CD14-positive monocyte (primary cell): Measurements from ENCODE around the gene ZNF143. TPM values are rescaled to one million over a fixed set of nuclear protein-coding genes. Genes with fewer than 3 reads are reported as not detected.
"Not testable (repeated sequence)": the region's sequence is repeated elsewhere in the genome, so short reads cannot be mapped to it uniquely, and the experiment has no call there.

ENCODE experiments used
- DNase-seq, 3 donors: peaks; one replicate each; pipeline ENCODE4 v3.0.0-alpha.2; 2011 to 2022
- H2AFZ ChIP-seq: 2 replicates; pipeline ENCODE4 v1.6.0; 2012; ENCODE audit warnings: mild to moderate bottlenecking, low read depth, low read length, inconsistent platforms; ENCODE audit not compliant: insufficient read depth, poor library complexity, severe bottlenecking
- H3K27ac ChIP-seq, 2 donors: 1 replicate in 1 of 2; 2 replicates in 1 of 2; pipeline ENCODE4 v1.5.1; 2012 to 2013; ENCODE audit warnings: low read length in 2 of 2, control low read depth in 1 of 2, inconsistent platforms in 1 of 2, low read depth in 1 of 2, mild to moderate bottlenecking in 1 of 2
- H3K27me3 ChIP-seq, 2 donors: one replicate each; pipeline versions ENCODE4 v1.6.0 to v1.6.1; 2011 to 2013; ENCODE audit warnings: low read length in 2 of 2; ENCODE audit not compliant: control insufficient read depth in 2 of 2, insufficient read depth in 2 of 2
- H3K36me3 ChIP-seq, 2 donors: replicated peaks in 1 of 2; 1 replicate in 1 of 2; 2 replicates in 1 of 2; pipeline versions ENCODE4 v1.5.1 to v1.6.1; 2012 to 2013; ENCODE audit warnings: low read length in 2 of 2, control low read depth in 1 of 2, inconsistent platforms in 1 of 2, mild to moderate bottlenecking in 1 of 2; ENCODE audit not compliant: insufficient read depth in 2 of 2, control insufficient read depth in 1 of 2
- H3K4me1 ChIP-seq, 2 donors: 1 replicate in 1 of 2; 2 replicates in 1 of 2; pipeline versions ENCODE4 v1.5.1 to v1.6.1; 2012 to 2013; ENCODE audit warnings: low read length in 2 of 2, control low read depth in 1 of 2, inconsistent platforms in 1 of 2, mild to moderate bottlenecking in 1 of 2, moderate library complexity in 1 of 2; ENCODE audit not compliant: insufficient read depth in 2 of 2, control insufficient read depth in 1 of 2
- H3K4me2 ChIP-seq: replicated peaks from 2 replicates; pipeline ENCODE3; 2012; ENCODE audit warnings: low read length, moderate library complexity, mild to moderate bottlenecking; ENCODE audit not compliant: poor library complexity, severe bottlenecking; ENCODE audit errors: extremely low read depth
- H3K4me3 ChIP-seq, 3 experiments: fragments of 200-600 bp in 1 of 3; sonication (generic) in 1 of 3; replicated peaks in 1 of 3; 1 replicate in 2 of 3; 2 replicates in 1 of 3; pipeline ENCODE4 v1.5.1; 2011 to 2013; ENCODE audit warnings: low read length in 3 of 3, mild to moderate bottlenecking in 3 of 3, control low read depth in 2 of 3, low read depth in 2 of 3, inconsistent platforms in 1 of 3, moderate library complexity in 1 of 3
- H3K79me2 ChIP-seq: 2 replicates; pipeline ENCODE4 v1.6.0; 2012; ENCODE audit warnings: mild to moderate bottlenecking, control low read depth, inconsistent platforms, low read length, moderate library complexity; ENCODE audit not compliant: insufficient read depth
- H3K9ac ChIP-seq: 2 replicates; pipeline ENCODE4 v1.6.0; 2017; ENCODE audit warnings: low read length, mild to moderate bottlenecking; ENCODE audit not compliant: insufficient read depth, poor library complexity, severe bottlenecking
- H3K9me3 ChIP-seq, 2 donors: replicated peaks in 1 of 2; 1 replicate in 1 of 2; 2 replicates in 1 of 2; pipeline versions ENCODE4 v1.5.1 to v1.6.1; 2012 to 2013; ENCODE audit warnings: low read length in 2 of 2, control low read depth in 1 of 2; ENCODE audit not compliant: control insufficient read depth in 1 of 2, insufficient read depth in 1 of 2
- H4K20me1 ChIP-seq: 2 replicates; pipeline ENCODE4 v1.6.0; 2012; ENCODE audit warnings: mild to moderate bottlenecking, low read length, control low read depth, moderate library complexity; ENCODE audit not compliant: insufficient read depth
- H3K27ac Mint-ChIP-seq, 7 donors: one replicate each; pipeline ENCODE4 v1.8.0; 2020; ENCODE audit warnings: mild to moderate bottlenecking in 7 of 7, mixed read lengths in 7 of 7, moderate library complexity in 6 of 7, inconsistent platforms in 2 of 7
- H3K27me3 Mint-ChIP-seq, 3 donors: one replicate each; pipeline ENCODE4 v1.8.0; 2021 to 2022; ENCODE audit warnings: low read depth in 3 of 3, mild to moderate bottlenecking in 3 of 3, mixed read lengths in 3 of 3, moderate library complexity in 3 of 3, inconsistent platforms in 1 of 3
- H3K36me3 Mint-ChIP-seq, 2 donors: one replicate each; pipeline ENCODE4 v1.8.0; 2020; ENCODE audit warnings: mixed read lengths in 2 of 2, inconsistent platforms in 1 of 2, mild to moderate bottlenecking in 1 of 2
- H3K4me1 Mint-ChIP-seq: one replicate; pipeline ENCODE4 v1.8.0; 2020; ENCODE audit warnings: mild to moderate bottlenecking, mixed read lengths
- H3K4me3 Mint-ChIP-seq, 2 donors: one replicate each; pipeline ENCODE4 v1.8.0; 2020; ENCODE audit warnings: mild to moderate bottlenecking in 2 of 2, mixed read lengths in 2 of 2, moderate library complexity in 1 of 2
- H3K9me3 Mint-ChIP-seq, 7 donors: one replicate each; pipeline ENCODE4 v1.8.0; 2020 to 2022; ENCODE audit warnings: mixed read lengths in 7 of 7, mild to moderate bottlenecking in 6 of 7, moderate library complexity in 6 of 7, inconsistent platforms in 2 of 7
- WGBS: methylation state at CpG from one replicate; pipeline ENCODE4 v1.1.5; 2013; ENCODE audit warnings: missing lambda C conversion rate; ENCODE audit not compliant: insufficient coverage; 5-methylcytosine and 5-hydroxymethylcytosine counted together
- intact Hi-C, 2 donors: fragments of 100-400 bp; cut with micrococcal nuclease; formaldehyde crosslinking; loops; one replicate each; pipeline versions ENCODE4 v1.15.0 to v1.15.1; 2023
- polyA plus RNA-seq, 3 donors: library from polyadenylated mRNA; depleted of rRNA in 1 of 3; unstranded in 2 of 3; stranded (reverse) in 1 of 3; fragments of 300-500 nt in 2 of 3; fragments of >200 nt in 1 of 3; fragmentation: Illumina TruSeq in 2 of 3; gene quantifications; 1 replicate in 2 of 3; 2 replicates in 1 of 3; pipeline ENCODE4 v1.2.3, GENCODE V29; 2012 to 2021
- TF ChIP-seq, protein P1 (sequence below): fragments of 200-600 bp; IDR thresholded peaks from one replicate; pipeline ENCODE4 v1.8.0; 2022; ENCODE audit warnings: antibody characterized with exemption, mild to moderate bottlenecking

ZNF143 gene
- polyA plus RNA-seq, 3 donors = 26.8 to 30.5 (median 30.1) TPM

DNA sequence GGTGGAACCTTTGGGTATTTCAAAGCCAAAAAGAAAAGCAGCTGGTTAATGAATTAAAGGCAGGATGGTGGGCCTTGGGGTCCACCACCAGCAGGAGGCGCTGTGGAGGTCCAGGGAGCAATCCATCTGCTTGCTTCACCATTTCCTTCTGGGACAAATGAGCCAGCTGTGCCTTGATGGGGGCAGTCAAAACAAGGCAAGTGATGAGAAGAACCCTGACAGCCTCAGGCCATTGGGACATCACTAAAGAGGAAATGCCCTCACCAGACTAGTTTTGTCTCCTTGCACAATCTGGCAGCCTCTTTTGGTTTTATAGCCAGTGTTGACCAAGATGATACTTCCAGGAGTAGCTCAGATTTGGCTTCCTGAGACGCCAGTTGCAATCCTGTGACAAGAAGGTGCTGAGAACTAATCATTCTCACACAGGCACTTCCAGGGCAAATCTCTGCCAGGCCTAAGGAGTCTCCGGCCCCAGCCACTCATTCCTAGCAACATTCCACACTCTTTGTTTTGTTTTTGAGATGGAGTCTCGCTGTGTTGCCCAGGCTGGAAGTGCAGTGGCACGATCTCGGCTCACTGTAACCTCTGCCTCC, 74.5 kb downstream of the ZNF143 start:
- H3K27ac ChIP-seq = peak overlapping the region in 1 of 2 donors; percentile 2
- peaks cover 8 to 11% of the 10 kb centered on the region in 2 donors for H3K4me1 ChIP-seq
- H3K36me3 ChIP-seq = no peaks in the 10 kb centered on the region
- H3K27me3 Mint-ChIP-seq = peaks cover 2 to 5% (median 2%) of the 10 kb centered on the region in 3 donors
- peak; percentile 77 to 91 (median 86) for DNase-seq
- peaks cover 10% of the 10 kb centered on the region for H3K4me1 Mint-ChIP-seq
- no peak overlapping the region for H3K9ac ChIP-seq
- TF ChIP-seq, protein P1, sequence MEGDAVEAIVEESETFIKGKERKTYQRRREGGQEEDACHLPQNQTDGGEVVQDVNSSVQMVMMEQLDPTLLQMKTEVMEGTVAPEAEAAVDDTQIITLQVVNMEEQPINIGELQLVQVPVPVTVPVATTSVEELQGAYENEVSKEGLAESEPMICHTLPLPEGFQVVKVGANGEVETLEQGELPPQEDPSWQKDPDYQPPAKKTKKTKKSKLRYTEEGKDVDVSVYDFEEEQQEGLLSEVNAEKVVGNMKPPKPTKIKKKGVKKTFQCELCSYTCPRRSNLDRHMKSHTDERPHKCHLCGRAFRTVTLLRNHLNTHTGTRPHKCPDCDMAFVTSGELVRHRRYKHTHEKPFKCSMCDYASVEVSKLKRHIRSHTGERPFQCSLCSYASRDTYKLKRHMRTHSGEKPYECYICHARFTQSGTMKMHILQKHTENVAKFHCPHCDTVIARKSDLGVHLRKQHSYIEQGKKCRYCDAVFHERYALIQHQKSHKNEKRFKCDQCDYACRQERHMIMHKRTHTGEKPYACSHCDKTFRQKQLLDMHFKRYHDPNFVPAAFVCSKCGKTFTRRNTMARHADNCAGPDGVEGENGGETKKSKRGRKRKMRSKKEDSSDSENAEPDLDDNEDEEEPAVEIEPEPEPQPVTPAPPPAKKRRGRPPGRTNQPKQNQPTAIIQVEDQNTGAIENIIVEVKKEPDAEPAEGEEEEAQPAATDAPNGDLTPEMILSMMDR = peak; percentile 94
- intact Hi-C loops = loop anchor here (2.0 to 10.0 kb wide), 4 partner anchors 37 to 214 kb away; partner anchors contain the start of gene WEE1 (in 1 of the 2)
- H3K4me2 ChIP-seq = no peak overlapping the region
- H3K4me3 Mint-ChIP-seq = no peak overlapping the region
- peaks cover 5 to 10% of the 10 kb centered on the region in 2 donors for H3K36me3 Mint-ChIP-seq
- no peaks in the 10 kb centered on the region for H3K9me3 ChIP-seq
- WGBS = 57% methylated on average over 5 of the region's 6 CpGs
- H3K27me3 ChIP-seq = no peaks in the 10 kb centered on the region
- peaks cover 0 to 1% (median 0%) of the 10 kb centered on the region in 7 donors for H3K9me3 Mint-ChIP-seq
- H2AFZ ChIP-seq = no peak overlapping the region
- no peak overlapping the region for H3K4me3 ChIP-seq
- no peaks in the 10 kb centered on the region for H4K20me1 ChIP-seq
- peak overlapping the region in 5 of 7 donors; percentile 46 to 68 (median 58) for H3K27ac Mint-ChIP-seq
- H3K79me2 ChIP-seq = no peaks in the 10 kb centered on the region

DNA sequence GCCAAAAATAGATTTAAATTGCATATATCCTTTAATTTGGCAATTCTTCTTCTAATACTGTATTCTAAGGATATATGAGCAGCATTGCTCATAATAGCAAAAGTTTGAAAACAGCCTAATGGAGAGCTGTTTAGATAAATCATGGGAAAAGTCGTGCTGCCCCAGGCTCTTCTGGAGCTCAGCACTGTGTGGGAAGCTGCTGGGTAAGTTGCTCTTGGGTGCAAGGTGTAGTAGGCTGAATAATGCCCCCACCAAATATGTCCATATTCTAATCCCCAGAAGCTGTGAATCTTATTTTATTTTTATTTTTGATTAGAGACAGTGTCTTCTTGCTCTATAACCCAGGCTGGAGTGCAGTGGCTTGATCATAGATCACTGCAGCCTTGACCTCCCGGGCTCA, 77.7 kb downstream of the ZNF143 start:
- Histone ChIP-seq H3K4me1 (peaks cover 8 to 11% of the 10 kb centered on the region in 2 donors), H3K36me3 (no peaks in the 10 kb centered on the region), H3K9ac (no peak overlapping the region), H3K79me2 (no peaks in the 10 kb centered on the region), H3K27ac (no peak overlapping the region), H3K9me3 (no peaks in the 10 kb centered on the region), H3K27me3 (no peaks in the 10 kb centered on the region), H4K20me1 (no peaks in the 10 kb centered on the region), H3K4me3 (no peak overlapping the region), H2AFZ (no peak overlapping the region), H3K4me2 (no peak overlapping the region)
- Mint-ChIP-seq H3K36me3 (peaks cover 3 to 5% of the 10 kb centered on the region in 2 donors), H3K9me3 (peaks cover 0 to 3% (median 0%) of the 10 kb centered on the region in 7 donors), H3K4me3 (no peak overlapping the region), H3K27me3 (peaks cover 0 to 2% (median 2%) of the 10 kb centered on the region in 3 donors), H3K27ac (no peak overlapping the region), H3K4me1 (peaks cover 10% of the 10 kb centered on the region)
- no CpG with 5 or more reads among the region's 2 CpGs for WGBS
- no peak for DNase-seq
- intact Hi-C loops = loop anchor here (5.0 to 10.0 kb wide), 3 partner anchors 34 to 206 kb away; partner anchors contain the start of gene WEE1 (in 1 of the 2)
- TF ChIP-seq, protein P1 = no peak

DNA sequence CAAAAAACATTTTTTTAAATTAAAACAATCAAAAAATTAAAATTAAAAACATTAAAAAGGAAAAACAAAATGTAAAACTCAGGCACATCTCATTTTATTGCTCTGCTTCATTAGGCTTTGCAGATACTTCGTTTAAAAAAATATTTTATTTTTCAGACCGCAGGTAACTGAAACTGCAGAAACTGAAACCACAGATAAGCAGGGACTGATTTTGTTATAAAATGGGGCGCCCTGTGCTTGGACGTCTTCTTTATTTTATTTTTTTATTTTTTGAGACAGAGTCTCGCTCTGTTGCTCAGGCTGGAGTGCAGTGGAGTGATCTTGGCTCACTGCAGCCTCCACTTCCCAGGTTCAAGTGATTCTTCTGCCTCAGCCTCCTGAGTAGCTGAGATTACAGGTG, 88.4 kb downstream of the ZNF143 start:
- Mint-ChIP-seq H3K36me3 (peaks cover 15 to 17% of the 10 kb centered on the region in 2 donors), H3K9me3 (peaks cover 5 to 13% (median 9%) of the 10 kb centered on the region in 7 donors)
- H3K4me1 ChIP-seq, H3K27ac ChIP-seq, DNase-seq, H2AFZ ChIP-seq, H3K27me3 ChIP-seq, H3K27ac Mint-ChIP-seq, H3K36me3 ChIP-seq, H3K9ac ChIP-seq, H3K4me2 ChIP-seq, H3K9me3 ChIP-seq, H3K4me3 ChIP-seq, H3K4me3 Mint-ChIP-seq, intact Hi-C loops, H3K4me1 Mint-ChIP-seq, H3K27me3 Mint-ChIP-seq, H3K79me2 ChIP-seq, H4K20me1 ChIP-seq: not testable (repeated sequence)
- WGBS = 100% methylated on average over 1 of the region's 5 CpGs
